LHCN-M2 (cell line): Measurements from ENCODE around the gene NPIPB9. TPM values are rescaled to one million over a fixed set of nuclear protein-coding genes. Genes with fewer than 3 reads are reported as not detected.

ENCODE experiments used
- DNase-seq: peaks from one replicate; pipeline ENCODE4 v3.0.0-alpha.2; 2012; ENCODE audit warnings: low read depth
- total RNA-seq: library from RNA; depleted of rRNA; stranded (reverse); fragments of >200 nt; gene quantifications from 2 replicates; pipeline ENCODE4 v1.2.3, GENCODE V29; 2014; rRNA removed

The NPIPB9 gene
- total RNA-seq, 1 experiment from 2014 or later = 0.46 TPM

GRCh38 chr16:28821874-28822519, 70.4 kb downstream of the NPIPB9 start:
- no peak for DNase-seq

Other genes starting within 250 kb of the NPIPB9 start
- not detected in 2 replicates for gene IL27, start 245.0 kb upstream of the NPIPB9 start, total RNA-seq
- 1.9 and 6.4 TPM in 2 replicates for gene NUPR1, start 212.8 kb upstream of the NPIPB9 start, total RNA-seq
- gene SGF29, start 197.9 kb upstream of the NPIPB9 start, total RNA-seq = 14.9 and 15.6 TPM in 2 replicates
- not detected in 2 replicates for gene SULT1A2, start 154.7 kb upstream of the NPIPB9 start, total RNA-seq
- 3.3 and 7.1 TPM in 2 replicates for gene SULT1A1, start 141.7 kb upstream of the NPIPB9 start, total RNA-seq
- 0.06 and 0.34 TPM in 2 replicates for gene NPIPB8, start 113.7 kb upstream of the NPIPB9 start, total RNA-seq
- 108 and 119 TPM in 2 replicates for gene EIF3C, start 40.3 kb upstream of the NPIPB9 start, total RNA-seq
- 41.7 and 54.5 TPM in 2 replicates for gene ATXN2L, start 71.2 kb downstream of the NPIPB9 start, total RNA-seq
- 147 and 166 TPM in 2 replicates for gene TUFM, start 94.6 kb downstream of the NPIPB9 start, total RNA-seq
- gene SH2B1, start 112.1 kb downstream of the NPIPB9 start, total RNA-seq = 28.4 and 29.3 TPM in 2 replicates
- 0.92 and 0.96 TPM in 2 replicates for gene ATP2A1, start 126.7 kb downstream of the NPIPB9 start, total RNA-seq
- gene RABEP2, start 173.5 kb downstream of the NPIPB9 start, total RNA-seq = 50.6 and 72.0 TPM in 2 replicates
- not detected in 2 replicates for gene CD19, start 180.2 kb downstream of the NPIPB9 start, total RNA-seq
- 25.5 and 26.6 TPM in 2 replicates for gene NFATC2IP, start 199.2 kb downstream of the NPIPB9 start, total RNA-seq
- 23.6 and 26.1 TPM in 2 replicates for gene SPNS1, start 223.0 kb downstream of the NPIPB9 start, total RNA-seq
- 1.2 and 1.8 TPM in 2 replicates for gene LAT, start 233.3 kb downstream of the NPIPB9 start, total RNA-seq